WTC11 (cell line): ENCODE measurements around the gene SOD2. TPM values are rescaled to one million over a fixed set of nuclear protein-coding genes. Genes with fewer than 3 reads are reported as not detected.

Experiments used
- ATAC-seq: fragments of 200-7000 bp; cut with Tn5 transposase; 2 replicates; pipeline ENCODE4 v1.10.0; 2021; ENCODE audit warnings: mild to moderate bottlenecking, moderate library complexity
- CTCF ChIA-PET: fragments of 300-600 bp; sonication (Branson Sonifier 250); formaldehyde crosslinking; loops from one replicate; lab custom pipeline; 2021; ENCODE audit warnings: antibody characterized with exemption; lab: Charles Lee
- POLR2A ChIA-PET: fragments of 350-600 bp; sonication (Branson Sonifier 250); formaldehyde crosslinking; loops from one replicate; lab custom pipeline; 2021; ENCODE audit warnings: antibody characterized with exemption; lab: Charles Lee
- DNase-seq: peaks from one replicate; pipeline ENCODE4 v3.0.0; 2021; ENCODE audit warnings: low spot score
- H3K27ac Mint-ChIP-seq: 2 replicates; pipeline ENCODE4 v1.8.0; 2021; ENCODE audit warnings: mixed read lengths
- H3K27me3 Mint-ChIP-seq: 2 replicates; pipeline ENCODE4 v1.8.0; 2021; ENCODE audit warnings: low read depth, mild to moderate bottlenecking, moderate library complexity, mixed read lengths
- H3K36me3 Mint-ChIP-seq: 2 replicates; pipeline ENCODE4 v1.8.0; 2021; ENCODE audit warnings: mixed read lengths
- H3K4me1 Mint-ChIP-seq: 2 replicates; pipeline ENCODE4 v1.8.0; 2022; ENCODE audit warnings: mixed read lengths
- H3K4me3 Mint-ChIP-seq: 2 replicates; pipeline ENCODE4 v1.8.0; 2021; ENCODE audit warnings: mild to moderate bottlenecking, moderate library complexity, mixed read lengths
- H3K9me3 Mint-ChIP-seq: 2 replicates; pipeline ENCODE4 v1.8.0; 2021; ENCODE audit warnings: mixed read lengths
- ATF6 ChIP-seq: sonication (generic); formaldehyde crosslinking; IDR thresholded peaks from 2 replicates; pipeline ENCODE4 v1.8.1; 2023; ENCODE audit warnings: mild to moderate bottlenecking, missing genetic modification reagents
- CDX4 ChIP-seq: fragments of 250-450 bp; sonication (Bioruptor Pico); IDR thresholded peaks from 2 replicates; pipeline ENCODE4 v1.9.0; 2021; ENCODE audit warnings: moderate library complexity, mild to moderate bottlenecking, inconsistent platforms, borderline replicate concordance
- E2F5 ChIP-seq: sonication (generic); formaldehyde crosslinking; IDR thresholded peaks from 2 replicates; pipeline ENCODE4 v1.8.1; 2022; ENCODE audit warnings: mild to moderate bottlenecking, moderate library complexity, missing genetic modification reagents
- ELF4 ChIP-seq: sonication (generic); formaldehyde crosslinking; IDR thresholded peaks from 2 replicates; pipeline ENCODE4 v1.8.1; 2022; ENCODE audit warnings: low read depth, mild to moderate bottlenecking, moderate library complexity, missing genetic modification reagents
- EMX1 ChIP-seq: fragments of 250-450 bp; sonication (Bioruptor Pico); IDR thresholded peaks from 2 replicates; pipeline ENCODE4 v1.8.0; 2021; ENCODE audit warnings: mild to moderate bottlenecking
- FOXK1 ChIP-seq: sonication (generic); formaldehyde crosslinking; IDR thresholded peaks from 2 replicates; pipeline ENCODE4 v1.8.0; 2022; ENCODE audit warnings: mild to moderate bottlenecking, moderate library complexity, missing genetic modification reagents
- GABPB1 ChIP-seq: sonication (generic); formaldehyde crosslinking; IDR thresholded peaks from 2 replicates; pipeline ENCODE4 v1.8.1; 2023; ENCODE audit warnings: mild to moderate bottlenecking, missing genetic modification reagents
- GRHL2 ChIP-seq: fragments of 250-450 bp; sonication (Bioruptor Pico); IDR thresholded peaks from 2 replicates; pipeline ENCODE4 v1.8.0; 2022; ENCODE audit warnings: mild to moderate bottlenecking, moderate library complexity; ENCODE audit not compliant: insufficient replicate concordance, severe bottlenecking
- GTF2I ChIP-seq: fragments of 250-450 bp; sonication (Bioruptor Pico); conservative IDR thresholded peaks from 2 replicates; pipeline ENCODE4 v1.4.0; 2021; ENCODE audit warnings: mild to moderate bottlenecking
- HMGA2 ChIP-seq: fragments of 250-450 bp; sonication (Bioruptor Pico); IDR thresholded peaks from 2 replicates; pipeline ENCODE4 v1.4.0; 2021; ENCODE audit warnings: mild to moderate bottlenecking, moderate library complexity
- IRF1 ChIP-seq: sonication (generic); formaldehyde crosslinking; IDR thresholded peaks from 2 replicates; pipeline ENCODE4 v1.8.0; 2023; ENCODE audit warnings: missing genetic modification reagents
- JUN ChIP-seq: sonication (generic); formaldehyde crosslinking; IDR thresholded peaks from 2 replicates; pipeline ENCODE4 v1.8.0; 2023; ENCODE audit warnings: mild to moderate bottlenecking, missing genetic modification reagents
- KAT7 ChIP-seq: sonication (generic); formaldehyde crosslinking; IDR thresholded peaks from 2 replicates; pipeline ENCODE4 v1.8.1; 2023; ENCODE audit warnings: missing genetic modification reagents, mild to moderate bottlenecking, borderline replicate concordance
- NFE2L1 ChIP-seq: sonication (generic); formaldehyde crosslinking; IDR thresholded peaks from 2 replicates; pipeline ENCODE4 v1.8.1; 2023; ENCODE audit warnings: missing genetic modification reagents
- NFYB ChIP-seq: sonication (generic); formaldehyde crosslinking; conservative IDR thresholded peaks from 2 replicates; pipeline ENCODE4 v1.8.0; 2022; ENCODE audit warnings: low read depth, missing genetic modification reagents
- NR1H2 ChIP-seq: sonication (generic); formaldehyde crosslinking; IDR thresholded peaks from 2 replicates; pipeline ENCODE4 v1.9.0; 2021; ENCODE audit warnings: mild to moderate bottlenecking, moderate library complexity, missing genetic modification reagents
- PRDM15 ChIP-seq: sonication (generic); formaldehyde crosslinking; IDR thresholded peaks from 2 replicates; pipeline ENCODE4 v1.8.0; 2022; ENCODE audit warnings: missing genetic modification reagents
- TCF7 ChIP-seq: sonication (generic); formaldehyde crosslinking; IDR thresholded peaks from 2 replicates; pipeline ENCODE4 v1.8.0; 2022; ENCODE audit warnings: mild to moderate bottlenecking, low read depth, missing genetic modification reagents, moderate library complexity
- TEAD4 ChIP-seq: sonication (generic); formaldehyde crosslinking; IDR thresholded peaks from 2 replicates; pipeline ENCODE4 v1.8.0; 2022; ENCODE audit warnings: mild to moderate bottlenecking, missing genetic modification reagents
- USF2 ChIP-seq: sonication (generic); formaldehyde crosslinking; IDR thresholded peaks from 2 replicates; pipeline ENCODE4 v1.8.1; 2023; ENCODE audit warnings: mild to moderate bottlenecking, missing genetic modification reagents, moderate library complexity
- ZNF121 ChIP-seq: sonication (generic); formaldehyde crosslinking; IDR thresholded peaks from 2 replicates; pipeline ENCODE4 v1.8.0; 2023; ENCODE audit warnings: missing genetic modification reagents
- ZNF138 ChIP-seq: sonication (generic); formaldehyde crosslinking; conservative IDR thresholded peaks from 2 replicates; pipeline ENCODE4 v1.8.1; 2022; ENCODE audit warnings: mild to moderate bottlenecking, moderate library complexity, missing genetic modification reagents
- total RNA-seq: library from RNA; stranded (reverse); gene quantifications from 3 replicates; pipeline ENCODE4 v1.2.3, GENCODE V29; 2021
- TF ChIP-seq, protein P1 (sequence below): sonication (generic); formaldehyde crosslinking; IDR thresholded peaks from 2 replicates; pipeline ENCODE4 v1.8.1; 2022; ENCODE audit warnings: mild to moderate bottlenecking, missing genetic modification reagents, moderate library complexity, borderline replicate concordance
- TF ChIP-seq, protein P2 (sequence below): sonication (generic); formaldehyde crosslinking; conservative IDR thresholded peaks from 2 replicates; pipeline ENCODE4 v1.8.1; 2022; ENCODE audit warnings: mild to moderate bottlenecking, missing genetic modification reagents

SOD2 gene
- total RNA-seq, 1 experiment from 2014 or later: 82.6 TPM

GRCh38 chr6:159718634-159719033, 25.6 kb upstream of the SOD2 start:
- TF ChIP-seq ZNF121 (CRISPR knock-in tag) (no peak), FOXK1 (CRISPR knock-in tag) (no peak), JUN (CRISPR knock-in tag) (no peak), ATF6 (CRISPR knock-in tag) (no peak), NFYB (CRISPR knock-in tag) (no peak), GABPB1 (CRISPR knock-in tag) (no peak), GRHL2 (CRISPR knock-in tag) (no peak), GTF2I (no peak), CDX4 (CRISPR knock-in tag) (no peak), PRDM15 (CRISPR knock-in tag) (no peak), IRF1 (CRISPR knock-in tag) (no peak)
- TF ChIP-seq, protein P1, sequence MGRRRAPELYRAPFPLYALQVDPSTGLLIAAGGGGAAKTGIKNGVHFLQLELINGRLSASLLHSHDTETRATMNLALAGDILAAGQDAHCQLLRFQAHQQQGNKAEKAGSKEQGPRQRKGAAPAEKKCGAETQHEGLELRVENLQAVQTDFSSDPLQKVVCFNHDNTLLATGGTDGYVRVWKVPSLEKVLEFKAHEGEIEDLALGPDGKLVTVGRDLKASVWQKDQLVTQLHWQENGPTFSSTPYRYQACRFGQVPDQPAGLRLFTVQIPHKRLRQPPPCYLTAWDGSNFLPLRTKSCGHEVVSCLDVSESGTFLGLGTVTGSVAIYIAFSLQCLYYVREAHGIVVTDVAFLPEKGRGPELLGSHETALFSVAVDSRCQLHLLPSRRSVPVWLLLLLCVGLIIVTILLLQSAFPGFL: no peak
- TF ChIP-seq, protein P2, sequence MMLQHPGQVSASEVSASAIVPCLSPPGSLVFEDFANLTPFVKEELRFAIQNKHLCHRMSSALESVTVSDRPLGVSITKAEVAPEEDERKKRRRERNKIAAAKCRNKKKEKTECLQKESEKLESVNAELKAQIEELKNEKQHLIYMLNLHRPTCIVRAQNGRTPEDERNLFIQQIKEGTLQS: no peak
- DNase-seq (no peak), ATAC-seq (no peak)
- Mint-ChIP-seq H3K4me3 (no peak overlapping the region), H3K27me3 (no peaks in the 10 kb centered on the region), H3K4me1 (peaks cover 3% of the 10 kb centered on the region; the same call in 1 of the 2 replicates), H3K36me3 (peaks cover 4% of the 10 kb centered on the region; the same call in 1 of the 2 replicates), H3K9me3 (no peaks in the 10 kb centered on the region; the same call in 1 of the 2 replicates), H3K27ac (peak overlapping the region; percentile 13; the same call in 1 of the 2 replicates)
- CTCF ChIA-PET: no interaction called here
- POLR2A ChIA-PET: no interaction called here

- ChIA-PET POLR2A (interaction anchor here (1.1 kb wide), 1 partner anchor 11 kb away, joined by 3 read pairs; the partner anchor contains the start of gene WTAP), CTCF (no interaction called here)
- H3K27ac Mint-ChIP-seq: no peak overlapping the region
- H3K4me1 Mint-ChIP-seq: 0 out of 2 replicates have a peak, but pooled peaks cover 3% of the 10 kb centered on the region
- H3K36me3 Mint-ChIP-seq: no peaks in the 10 kb centered on the region
- H3K27me3 Mint-ChIP-seq: no peaks in the 10 kb centered on the region
- DNase-seq (no peak), ATAC-seq (no peak)
- H3K9me3 Mint-ChIP-seq: no peaks in the 10 kb centered on the region
- H3K4me3 Mint-ChIP-seq: no peak overlapping the region
- TF ChIP-seq USF2 (CRISPR knock-in tag): no peak
- TF ChIP-seq NR1H2 (CRISPR knock-in tag): no peak
- TF ChIP-seq E2F5 (CRISPR knock-in tag): no peak
- TF ChIP-seq, protein P2: no peak
- TF ChIP-seq TCF7 (CRISPR knock-in tag): no peak
- TF ChIP-seq KAT7 (CRISPR knock-in tag): no peak
- TF ChIP-seq HMGA2 (CRISPR knock-in tag): no peak
- TF ChIP-seq TEAD4 (CRISPR knock-in tag): no peak
- no peak for TF ChIP-seq ELF4 (CRISPR knock-in tag)
- TF ChIP-seq NFE2L1 (CRISPR knock-in tag): no peak
- TF ChIP-seq EMX1 (CRISPR knock-in tag): no peak
- TF ChIP-seq ZNF138 (CRISPR knock-in tag): no peak
- TF ChIP-seq GTF2I: no peak
Observed at GRCh38 chr6:159716247-159717096, 23.4 kb upstream of the SOD2 start.
